Psoas muscle (tissue), 8 donors: ENCODE data around the gene HPX. TPM values are rescaled to one million over a fixed set of nuclear protein-coding genes. Genes with fewer than 3 reads are reported as not detected.
"Not testable (repeated sequence)": the region's sequence is repeated elsewhere in the genome, so short reads cannot be mapped to it uniquely, and the experiment has no call there.

ENCODE experiments used
- ATAC-seq, 4 donors: fragments of 200-7000 bp; cut with Tn5 transposase; one replicate each; pipeline ENCODE4 v1.9.1; 2020; ENCODE audit warnings: moderate library complexity in 3 of 4, mild to moderate bottlenecking in 2 of 4
- DNase-seq, 2 donors: peaks; one replicate each; pipeline ENCODE4 v3.0.0-alpha.2; 2020
- H3K27ac ChIP-seq: fragments of 200-600 bp; one replicate; pipeline ENCODE4 v1.8.0; 2022
- H3K27me3 ChIP-seq, 3 donors: fragments of 200-600 bp in 1 of 3; one replicate each; pipeline versions ENCODE4 v1.6.1 to v1.8.0; 2013 to 2022; ENCODE audit warnings: low read length in 2 of 3, mild to moderate bottlenecking in 2 of 3, moderate library complexity in 1 of 3; ENCODE audit not compliant: insufficient read depth in 3 of 3
- H3K36me3 ChIP-seq, 2 donors: fragments of 200-600 bp in 1 of 2; one replicate each; pipeline versions ENCODE4 v1.6.1 to v1.8.0; 2013 to 2022; ENCODE audit warnings: low read depth in 1 of 2, mild to moderate bottlenecking in 1 of 2, moderate library complexity in 1 of 2; ENCODE audit not compliant: insufficient read depth in 1 of 2
- H3K4me1 ChIP-seq: fragments of 200-600 bp; one replicate; pipeline ENCODE4 v1.8.0; 2022
- H3K4me3 ChIP-seq: fragments of 200-600 bp; one replicate; pipeline ENCODE4 v1.8.0; 2022; ENCODE audit warnings: mild to moderate bottlenecking
- H3K9me3 ChIP-seq: fragments of 200-600 bp; one replicate; pipeline ENCODE4 v1.8.0; 2022
- WGBS, 3 donors: extraction: QIAGEN DNeasy Blood & Tissue Kit; methylation state at CpG; one replicate each; pipeline versions ENCODE4 v1.1.6 to v1.1.7; 2013; 5-methylcytosine and 5-hydroxymethylcytosine counted together
- intact Hi-C, 2 donors: fragments of 100-400 bp; cut with DNase I; formaldehyde crosslinking; loops; one replicate each; pipeline versions ENCODE4 v1.11.0 to v1.14.2; 2022
- polyA plus RNA-seq, 3 donors: library from polyadenylated mRNA; stranded (reverse); fragments of 200-250 nt; gene quantifications; one replicate each; pipeline ENCODE4 v1.2.3, GENCODE V29; 2013
- total RNA-seq, 4 donors: library from RNA; stranded (reverse); fragmentation: NEBNext Ultra II Directional in 2 of 4; extraction: Animal tissue kit (Norgen Biotek cat#: 25700) in 2 of 4; gene quantifications; one replicate each; pipeline versions ENCODE4 v1.2.1 to v1.2.4, GENCODE V29; 2021 to 2023
- TF ChIP-seq, protein P1 (sequence below): fragments of 200-600 bp; IDR thresholded peaks from one replicate; pipeline ENCODE4 v1.8.0; 2022; ENCODE audit warnings: antibody characterized with exemption
- donor health status: healthy with polysubstance abuse.
- donor health status: DM: no; HTN: no; CAD: no; lungs with moderate emphysema.
- donor health status: Bipolar disorder and iron deficiency.
- donor health status: healthy.
- donor health status: DM: yes; HTN: yes; CAD: no.
- donor health status: DM: no; HTN: no; CAD: no.
- donor health status: DM: no; HTN: no; CAD: no.
- donor health status: DM: yes; HTN: yes; CAD: no.

Gene HPX
- total and polyA plus RNA-seq, 7 donors, result 0.04 to 0.75 (median 0.35) TPM; not detected in 1

GRCh38 chr11:6393989-6394670 is 46.7 kb downstream of the HPX start:
- H3K27me3 ChIP-seq, result no peaks in the 10 kb centered on the region
- intact Hi-C loops, result loop anchor here in 1 of 2 donors (5.0 to 10.0 kb wide), 2 partner anchors 88 to 211 kb away; partner anchors contain the start of genes ARFIP2, ILK, RRP8 and TIMM10B
- WGBS, 3 donors, result 81 to 82% (median 81%) methylated on average over 16 of the region's 16 CpGs
- no peak for DNase-seq
- TF ChIP-seq, protein P1, sequence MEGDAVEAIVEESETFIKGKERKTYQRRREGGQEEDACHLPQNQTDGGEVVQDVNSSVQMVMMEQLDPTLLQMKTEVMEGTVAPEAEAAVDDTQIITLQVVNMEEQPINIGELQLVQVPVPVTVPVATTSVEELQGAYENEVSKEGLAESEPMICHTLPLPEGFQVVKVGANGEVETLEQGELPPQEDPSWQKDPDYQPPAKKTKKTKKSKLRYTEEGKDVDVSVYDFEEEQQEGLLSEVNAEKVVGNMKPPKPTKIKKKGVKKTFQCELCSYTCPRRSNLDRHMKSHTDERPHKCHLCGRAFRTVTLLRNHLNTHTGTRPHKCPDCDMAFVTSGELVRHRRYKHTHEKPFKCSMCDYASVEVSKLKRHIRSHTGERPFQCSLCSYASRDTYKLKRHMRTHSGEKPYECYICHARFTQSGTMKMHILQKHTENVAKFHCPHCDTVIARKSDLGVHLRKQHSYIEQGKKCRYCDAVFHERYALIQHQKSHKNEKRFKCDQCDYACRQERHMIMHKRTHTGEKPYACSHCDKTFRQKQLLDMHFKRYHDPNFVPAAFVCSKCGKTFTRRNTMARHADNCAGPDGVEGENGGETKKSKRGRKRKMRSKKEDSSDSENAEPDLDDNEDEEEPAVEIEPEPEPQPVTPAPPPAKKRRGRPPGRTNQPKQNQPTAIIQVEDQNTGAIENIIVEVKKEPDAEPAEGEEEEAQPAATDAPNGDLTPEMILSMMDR, result no peak
- peaks cover 13% of the 10 kb centered on the region for H3K4me1 ChIP-seq
- H3K27ac ChIP-seq, result no peak overlapping the region
- H3K9me3 ChIP-seq, result no peaks in the 10 kb centered on the region
- no peak for ATAC-seq
- peaks cover 3 to 57% of the 10 kb centered on the region in 2 donors for H3K36me3 ChIP-seq
- H3K4me3 ChIP-seq, result no peak overlapping the region

- not testable (repeated sequence) for H3K9me3 ChIP-seq, H3K27ac ChIP-seq, ATAC-seq, DNase-seq, H3K4me3 ChIP-seq, H3K27me3 ChIP-seq
- intact Hi-C loops, result loop anchor here in 1 of 2 donors (5.0 to 10.0 kb wide), 2 partner anchors 90 to 213 kb away; partner anchors contain the start of genes ARFIP2, ILK, RRP8 and TIMM10B
- 90 to 95% (median 91%) methylated on average over 3 to 4 of the region's 4 CpGs for WGBS, 3 donors
- peaks cover 3 to 45% of the 10 kb centered on the region in 2 donors for H3K36me3 ChIP-seq
- peaks cover 17% of the 10 kb centered on the region for H3K4me1 ChIP-seq
Observed at GRCh38 chr11:6392251-6392650, 48.5 kb downstream of the HPX start.

DNA sequence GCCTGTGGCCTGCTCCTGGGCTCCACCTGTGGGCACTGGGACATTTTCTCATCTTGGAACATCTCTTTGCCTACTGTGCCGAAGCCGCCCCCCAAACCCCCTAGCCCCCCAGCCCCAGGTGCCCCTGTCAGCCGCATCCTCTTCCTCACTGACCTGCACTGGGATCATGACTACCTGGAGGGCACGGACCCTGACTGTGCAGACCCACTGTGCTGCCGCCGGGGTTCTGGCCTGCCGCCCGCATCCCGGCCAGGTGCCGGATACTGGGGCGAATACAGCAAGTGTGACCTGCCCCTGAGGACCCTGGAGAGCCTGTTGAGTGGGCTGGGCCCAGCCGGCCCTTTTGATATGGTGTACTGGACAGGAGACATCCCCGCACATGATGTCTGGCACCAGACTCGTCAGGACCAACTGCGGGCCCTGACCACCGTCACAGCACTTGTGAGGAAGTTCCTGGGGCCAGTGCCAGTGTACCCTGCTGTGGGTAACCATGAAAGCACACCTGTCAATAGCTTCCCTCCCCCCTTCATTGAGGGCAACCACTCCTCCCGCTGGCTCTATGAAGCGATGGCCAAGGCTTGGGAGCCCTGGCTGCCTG is 49.2 kb downstream of the HPX start:
- Histone ChIP-seq H3K27ac (peak overlapping the region; percentile 95), H3K27me3 (no peaks in the 10 kb centered on the region), H3K4me3 (peak overlapping the region; percentile 89), H3K9me3 (no peaks in the 10 kb centered on the region), H3K36me3 (peaks cover 3 to 41% of the 10 kb centered on the region in 2 donors), H3K4me1 (peaks cover 17% of the 10 kb centered on the region)
- WGBS, 3 donors, result 83 to 88% (median 84%) methylated on average over 18 of the region's 18 CpGs
- DNase-seq (no peak), ATAC-seq (no peak)
- TF ChIP-seq, protein P1, result no peak
- intact Hi-C loops, result loop anchor here in 1 of 2 donors (2.0 to 10.0 kb wide), 3 partner anchors 27 to 213 kb away; partner anchors contain the start of genes APBB1, ARFIP2, ILK and RRP8

DNA sequence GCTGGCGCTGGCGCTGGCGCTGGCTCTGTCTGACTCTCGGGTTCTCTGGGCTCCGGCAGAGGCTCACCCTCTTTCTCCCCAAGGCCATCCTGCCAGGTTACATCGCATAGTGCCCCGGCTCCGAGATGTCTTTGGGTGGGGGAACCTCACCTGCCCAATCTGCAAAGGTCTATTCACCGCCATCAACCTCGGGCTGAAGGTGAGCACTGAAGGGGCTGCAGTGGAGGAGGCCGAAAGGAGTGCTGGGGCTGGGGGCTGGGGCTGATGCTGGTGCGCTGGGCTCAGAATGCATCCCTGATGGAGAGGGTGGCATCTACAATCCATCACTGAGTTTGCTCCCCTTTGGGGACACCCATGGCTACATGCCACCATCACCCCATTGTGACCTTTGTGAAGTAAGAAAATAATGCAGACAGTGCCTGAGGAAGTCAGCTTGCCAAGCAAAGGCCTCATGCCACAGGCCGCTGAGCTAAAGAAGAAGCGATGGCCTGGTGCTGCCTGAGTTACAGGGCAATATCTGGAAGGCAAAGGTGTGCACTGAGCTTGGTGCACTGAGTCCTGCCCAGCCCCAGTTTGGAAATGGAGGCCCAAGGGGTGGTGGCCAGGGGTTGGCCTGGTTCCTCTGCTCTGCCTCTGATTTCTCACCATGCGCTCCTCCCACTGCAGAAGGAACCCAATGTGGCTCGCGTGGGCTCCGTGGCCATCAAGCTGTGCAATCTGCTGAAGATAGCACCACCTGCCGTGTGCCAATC is 49.9 kb downstream of the HPX start:
- Histone ChIP-seq H3K36me3 (peaks cover 3 to 42% of the 10 kb centered on the region in 2 donors), H3K4me1 (peaks cover 17% of the 10 kb centered on the region), H3K27me3 (no peaks in the 10 kb centered on the region), H3K27ac (peak overlapping the region; percentile 95), H3K9me3 (no peaks in the 10 kb centered on the region), H3K4me3 (peak overlapping the region; percentile 89)
- intact Hi-C loops, result loop anchor here in 1 of 2 donors (2.0 to 10.0 kb wide), 3 partner anchors 28 to 214 kb away; partner anchors contain the start of genes APBB1, ARFIP2, ILK and RRP8
- 15 to 23% (median 19%) methylated on average over 14 to 19 of the region's 19 CpGs for WGBS, 3 donors
- peak in 1 of 4 donors; percentile 2 for ATAC-seq
- no peak for DNase-seq
- TF ChIP-seq, protein P1, result no peak
